H1 (cell line): Measurements from ENCODE around the gene TBKBP1. TPM values are rescaled to one million over a fixed set of nuclear protein-coding genes. Genes with fewer than 3 reads are reported as not detected.

Experiments used
- CHD1 ChIP-seq: IDR thresholded peaks from 2 replicates; pipeline ENCODE4 v1.6.1; 2012; ENCODE audit warnings: low read depth, low read length, improper control_type of control experiment
- EGR1 ChIP-seq: IDR thresholded peaks from 2 replicates; pipeline ENCODE4 v1.6.1; 2011; ENCODE audit warnings: low read depth, low read length, borderline replicate concordance
- KDM4A ChIP-seq: IDR thresholded peaks from one replicate; pipeline ENCODE4 v1.7.1; 2012; ENCODE audit warnings: low read depth, mild to moderate bottlenecking, moderate library complexity, low read length, inconsistent platforms; ENCODE audit not compliant: severe bottlenecking
- RFX5 ChIP-seq: IDR thresholded peaks from 2 replicates; pipeline ENCODE4 v1.6.1; 2011; ENCODE audit warnings: low read depth, low read length, improper control_type of control experiment, borderline replicate concordance
- SP1 ChIP-seq: IDR thresholded peaks from 2 replicates; pipeline ENCODE4 v1.6.1; 2011; ENCODE audit warnings: low read depth, low read length
- polyA plus RNA-seq, 7 experiments: library from polyadenylated mRNA; depleted of rRNA in 3 of 7; stranded (reverse) in 5 of 7; unstranded in 2 of 7; fragments of >200 nt in 5 of 7; fragments of 200-250 nt in 2 of 7; gene quantifications; 1 replicate in 5 of 7; 2 replicates in 1 of 7; 4 replicates in 1 of 7; pipeline versions ENCODE4 v1.2.1 to v1.2.3, GENCODE V29; 2011 to 2013; ENCODE audit warnings: missing spikeins in 2 of 7, mixed read lengths in 2 of 7
- total RNA-seq: library from RNA; stranded (reverse); fragmentation: NEBNext Ultra II Directional; extraction: Animal tissue kit (Norgen Biotek cat#: 25700); gene quantifications from 2 replicates; pipeline ENCODE4 v1.2.1, GENCODE V29; 2021
- TF ChIP-seq, protein P1 (sequence below): fragments of 300-600 bp; sonication (generic); IDR thresholded peaks from 2 replicates; pipeline ENCODE4 v1.7.1; 2012; ENCODE audit warnings: low read length, moderate library complexity, mild to moderate bottlenecking, inconsistent platforms; ENCODE audit not compliant: insufficient replicate concordance
- TF ChIP-seq, protein P2 (sequence below): IDR thresholded peaks from 2 replicates; pipeline ENCODE4 v1.6.1; 2012; ENCODE audit warnings: low read length, inconsistent platforms

Gene TBKBP1
- total and polyA plus RNA-seq, 2 of the 8 experiments (the other 6 are each of a cell fraction or from before 2014, with no cell fraction given): 6.3 to 15.1 TPM

DNA sequence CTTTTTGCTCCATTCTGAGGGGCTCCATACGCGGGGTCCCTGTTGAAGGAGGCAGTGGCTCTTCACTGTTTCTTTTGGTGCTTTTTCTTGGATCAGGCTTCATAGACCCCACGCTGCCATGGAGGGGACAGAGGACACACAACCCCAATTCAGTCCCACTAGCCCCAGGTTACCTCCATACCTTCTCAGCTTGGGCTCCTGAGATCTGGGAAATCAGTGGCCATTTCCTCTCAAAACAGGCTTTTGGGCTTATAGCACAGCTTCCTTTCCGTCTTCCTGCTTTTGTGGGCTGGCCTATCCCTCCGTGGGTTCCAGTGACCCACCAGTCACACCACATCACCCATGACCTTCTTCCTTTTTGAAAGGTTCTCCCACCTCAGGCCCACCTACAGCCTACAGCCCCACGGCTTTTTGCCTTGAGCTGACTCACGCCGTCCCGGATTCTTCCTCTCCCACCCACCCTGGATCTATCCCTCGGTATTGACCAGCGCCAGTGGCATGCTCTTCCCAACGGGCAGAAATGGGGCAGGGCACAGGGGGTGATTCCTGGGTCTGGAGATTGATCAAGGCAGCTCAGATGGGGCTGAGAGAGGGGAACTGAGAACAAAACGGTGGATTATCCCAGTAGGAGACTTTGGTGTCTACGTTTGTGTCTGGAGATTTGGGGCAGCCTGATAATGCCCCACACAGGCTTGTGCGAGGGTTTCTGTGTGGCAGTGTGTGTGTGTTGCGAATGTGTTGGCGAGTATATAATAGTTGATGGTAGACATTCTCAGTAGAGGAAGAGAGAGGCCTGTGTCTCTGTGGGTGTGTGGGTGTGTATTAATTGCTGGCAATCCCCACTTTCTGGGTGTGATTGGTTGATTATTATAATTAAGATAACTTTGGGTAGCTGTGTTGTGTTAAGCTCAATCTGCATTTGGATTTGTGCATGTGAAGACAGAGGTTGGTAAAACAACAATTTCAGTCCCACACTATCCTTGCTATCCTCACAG is 42.8 kb downstream of the TBKBP1 start (continued):
- TF ChIP-seq, protein P1, sequence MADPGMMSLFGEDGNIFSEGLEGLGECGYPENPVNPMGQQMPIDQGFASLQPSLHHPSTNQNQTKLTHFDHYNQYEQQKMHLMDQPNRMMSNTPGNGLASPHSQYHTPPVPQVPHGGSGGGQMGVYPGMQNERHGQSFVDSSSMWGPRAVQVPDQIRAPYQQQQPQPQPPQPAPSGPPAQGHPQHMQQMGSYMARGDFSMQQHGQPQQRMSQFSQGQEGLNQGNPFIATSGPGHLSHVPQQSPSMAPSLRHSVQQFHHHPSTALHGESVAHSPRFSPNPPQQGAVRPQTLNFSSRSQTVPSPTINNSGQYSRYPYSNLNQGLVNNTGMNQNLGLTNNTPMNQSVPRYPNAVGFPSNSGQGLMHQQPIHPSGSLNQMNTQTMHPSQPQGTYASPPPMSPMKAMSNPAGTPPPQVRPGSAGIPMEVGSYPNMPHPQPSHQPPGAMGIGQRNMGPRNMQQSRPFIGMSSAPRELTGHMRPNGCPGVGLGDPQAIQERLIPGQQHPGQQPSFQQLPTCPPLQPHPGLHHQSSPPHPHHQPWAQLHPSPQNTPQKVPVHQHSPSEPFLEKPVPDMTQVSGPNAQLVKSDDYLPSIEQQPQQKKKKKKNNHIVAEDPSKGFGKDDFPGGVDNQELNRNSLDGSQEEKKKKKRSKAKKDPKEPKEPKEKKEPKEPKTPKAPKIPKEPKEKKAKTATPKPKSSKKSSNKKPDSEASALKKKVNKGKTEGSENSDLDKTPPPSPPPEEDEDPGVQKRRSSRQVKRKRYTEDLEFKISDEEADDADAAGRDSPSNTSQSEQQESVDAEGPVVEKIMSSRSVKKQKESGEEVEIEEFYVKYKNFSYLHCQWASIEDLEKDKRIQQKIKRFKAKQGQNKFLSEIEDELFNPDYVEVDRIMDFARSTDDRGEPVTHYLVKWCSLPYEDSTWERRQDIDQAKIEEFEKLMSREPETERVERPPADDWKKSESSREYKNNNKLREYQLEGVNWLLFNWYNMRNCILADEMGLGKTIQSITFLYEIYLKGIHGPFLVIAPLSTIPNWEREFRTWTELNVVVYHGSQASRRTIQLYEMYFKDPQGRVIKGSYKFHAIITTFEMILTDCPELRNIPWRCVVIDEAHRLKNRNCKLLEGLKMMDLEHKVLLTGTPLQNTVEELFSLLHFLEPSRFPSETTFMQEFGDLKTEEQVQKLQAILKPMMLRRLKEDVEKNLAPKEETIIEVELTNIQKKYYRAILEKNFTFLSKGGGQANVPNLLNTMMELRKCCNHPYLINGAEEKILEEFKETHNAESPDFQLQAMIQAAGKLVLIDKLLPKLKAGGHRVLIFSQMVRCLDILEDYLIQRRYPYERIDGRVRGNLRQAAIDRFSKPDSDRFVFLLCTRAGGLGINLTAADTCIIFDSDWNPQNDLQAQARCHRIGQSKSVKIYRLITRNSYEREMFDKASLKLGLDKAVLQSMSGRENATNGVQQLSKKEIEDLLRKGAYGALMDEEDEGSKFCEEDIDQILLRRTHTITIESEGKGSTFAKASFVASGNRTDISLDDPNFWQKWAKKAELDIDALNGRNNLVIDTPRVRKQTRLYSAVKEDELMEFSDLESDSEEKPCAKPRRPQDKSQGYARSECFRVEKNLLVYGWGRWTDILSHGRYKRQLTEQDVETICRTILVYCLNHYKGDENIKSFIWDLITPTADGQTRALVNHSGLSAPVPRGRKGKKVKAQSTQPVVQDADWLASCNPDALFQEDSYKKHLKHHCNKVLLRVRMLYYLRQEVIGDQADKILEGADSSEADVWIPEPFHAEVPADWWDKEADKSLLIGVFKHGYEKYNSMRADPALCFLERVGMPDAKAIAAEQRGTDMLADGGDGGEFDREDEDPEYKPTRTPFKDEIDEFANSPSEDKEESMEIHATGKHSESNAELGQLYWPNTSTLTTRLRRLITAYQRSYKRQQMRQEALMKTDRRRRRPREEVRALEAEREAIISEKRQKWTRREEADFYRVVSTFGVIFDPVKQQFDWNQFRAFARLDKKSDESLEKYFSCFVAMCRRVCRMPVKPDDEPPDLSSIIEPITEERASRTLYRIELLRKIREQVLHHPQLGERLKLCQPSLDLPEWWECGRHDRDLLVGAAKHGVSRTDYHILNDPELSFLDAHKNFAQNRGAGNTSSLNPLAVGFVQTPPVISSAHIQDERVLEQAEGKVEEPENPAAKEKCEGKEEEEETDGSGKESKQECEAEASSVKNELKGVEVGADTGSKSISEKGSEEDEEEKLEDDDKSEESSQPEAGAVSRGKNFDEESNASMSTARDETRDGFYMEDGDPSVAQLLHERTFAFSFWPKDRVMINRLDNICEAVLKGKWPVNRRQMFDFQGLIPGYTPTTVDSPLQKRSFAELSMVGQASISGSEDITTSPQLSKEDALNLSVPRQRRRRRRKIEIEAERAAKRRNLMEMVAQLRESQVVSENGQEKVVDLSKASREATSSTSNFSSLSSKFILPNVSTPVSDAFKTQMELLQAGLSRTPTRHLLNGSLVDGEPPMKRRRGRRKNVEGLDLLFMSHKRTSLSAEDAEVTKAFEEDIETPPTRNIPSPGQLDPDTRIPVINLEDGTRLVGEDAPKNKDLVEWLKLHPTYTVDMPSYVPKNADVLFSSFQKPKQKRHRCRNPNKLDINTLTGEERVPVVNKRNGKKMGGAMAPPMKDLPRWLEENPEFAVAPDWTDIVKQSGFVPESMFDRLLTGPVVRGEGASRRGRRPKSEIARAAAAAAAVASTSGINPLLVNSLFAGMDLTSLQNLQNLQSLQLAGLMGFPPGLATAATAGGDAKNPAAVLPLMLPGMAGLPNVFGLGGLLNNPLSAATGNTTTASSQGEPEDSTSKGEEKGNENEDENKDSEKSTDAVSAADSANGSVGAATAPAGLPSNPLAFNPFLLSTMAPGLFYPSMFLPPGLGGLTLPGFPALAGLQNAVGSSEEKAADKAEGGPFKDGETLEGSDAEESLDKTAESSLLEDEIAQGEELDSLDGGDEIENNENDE: no peak
- TF ChIP-seq, protein P2, sequence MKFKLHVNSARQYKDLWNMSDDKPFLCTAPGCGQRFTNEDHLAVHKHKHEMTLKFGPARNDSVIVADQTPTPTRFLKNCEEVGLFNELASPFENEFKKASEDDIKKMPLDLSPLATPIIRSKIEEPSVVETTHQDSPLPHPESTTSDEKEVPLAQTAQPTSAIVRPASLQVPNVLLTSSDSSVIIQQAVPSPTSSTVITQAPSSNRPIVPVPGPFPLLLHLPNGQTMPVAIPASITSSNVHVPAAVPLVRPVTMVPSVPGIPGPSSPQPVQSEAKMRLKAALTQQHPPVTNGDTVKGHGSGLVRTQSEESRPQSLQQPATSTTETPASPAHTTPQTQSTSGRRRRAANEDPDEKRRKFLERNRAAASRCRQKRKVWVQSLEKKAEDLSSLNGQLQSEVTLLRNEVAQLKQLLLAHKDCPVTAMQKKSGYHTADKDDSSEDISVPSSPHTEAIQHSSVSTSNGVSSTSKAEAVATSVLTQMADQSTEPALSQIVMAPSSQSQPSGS: no peak
- TF ChIP-seq KDM4A (no peak), SP1 (no peak), RFX5 (no peak), CHD1 (no peak), EGR1 (no peak)
